PC-9 (cell line): ENCODE measurements around the gene GAB2. TPM values are rescaled to one million over a fixed set of nuclear protein-coding genes. Genes with fewer than 3 reads are reported as not detected.

Experiments used
- BruUV-seq: library from RNA; stranded (reverse); fragments of 400-500 nt; replicated peaks from 2 replicates; lab custom pipeline; 2021; lab: Mats Ljungman, UMichigan
- CTCF ChIA-PET: fragments of 300-600 bp; sonication (Branson Sonifier 250); formaldehyde crosslinking; loops from one replicate; lab custom pipeline; 2022; ENCODE audit warnings: antibody characterized with exemption; lab: Charles Lee
- POLR2A ChIA-PET: fragments of 300-600 bp; sonication (Branson Sonifier 250); formaldehyde crosslinking; loops from one replicate; lab custom pipeline; 2022; ENCODE audit warnings: antibody characterized with exemption; ENCODE audit not compliant: unreplicated experiment; lab: Charles Lee
- DNase-seq, 2 experiments: peaks; one replicate each; pipeline versions ENCODE4 v3.0.0 to v3.0.0-alpha.2; 2015 to 2022; ENCODE audit warnings: mixed read lengths in 1 of 2
- H2AFZ ChIP-seq: fragments of 200-600 bp; sonication (generic); 2 replicates; pipeline ENCODE4 v1.8.1; 2017; ENCODE audit warnings: antibody characterized with exemption
- H3F3A ChIP-seq: fragments of 200-600 bp; sonication (generic); 2 replicates; pipeline ENCODE4 v1.8.1; 2017; ENCODE audit warnings: antibody characterized with exemption, mild to moderate bottlenecking, low read depth; ENCODE audit not compliant: insufficient read depth
- H3K27ac ChIP-seq: fragments of 200-600 bp; sonication (generic); 2 replicates; pipeline ENCODE4 v1.6.1; 2016; ENCODE audit warnings: mixed run types
- H3K27me3 ChIP-seq: fragments of 200-600 bp; sonication (generic); 2 replicates; pipeline ENCODE4 v1.6.1; 2016; ENCODE audit warnings: low read depth, mixed run types; ENCODE audit not compliant: insufficient read depth
- H3K36me3 ChIP-seq: fragments of 200-600 bp; sonication (generic); 2 replicates; pipeline ENCODE4 v1.6.1; 2016; ENCODE audit warnings: low read depth, mixed run types
- H3K4me1 ChIP-seq: fragments of 200-600 bp; sonication (generic); replicated peaks from 2 replicates; pipeline ENCODE4 v1.6.1; 2016; ENCODE audit warnings: mixed run types; ENCODE audit not compliant: insufficient read depth
- H3K4me2 ChIP-seq: fragments of 200-600 bp; sonication (generic); 2 replicates; pipeline ENCODE4 v1.6.1; 2017; ENCODE audit warnings: mixed run types
- H3K4me3 ChIP-seq: fragments of 200-600 bp; sonication (generic); 2 replicates; pipeline ENCODE4 v1.6.1; 2016; ENCODE audit warnings: mixed run types
- H3K79me2 ChIP-seq: fragments of 200-600 bp; sonication (generic); 2 replicates; pipeline ENCODE4 v1.6.1; 2017; ENCODE audit warnings: low read depth, mixed run types
- H3K9me2 ChIP-seq: fragments of 200-600 bp; sonication (generic); 2 replicates; pipeline ENCODE4 v1.8.1; 2017; ENCODE audit warnings: mild to moderate bottlenecking; ENCODE audit not compliant: insufficient read depth
- H3K9me3 ChIP-seq: fragments of 200-600 bp; sonication (generic); 2 replicates; pipeline ENCODE4 v1.8.1; 2016; ENCODE audit warnings: low read depth; ENCODE audit not compliant: insufficient read depth
- H4K20me1 ChIP-seq: fragments of 200-600 bp; sonication (generic); 2 replicates; pipeline ENCODE4 v1.8.1; 2017; ENCODE audit not compliant: insufficient read depth
- EZH2 ChIP-seq: fragments of 200-600 bp; sonication (generic); IDR thresholded peaks from 2 replicates; pipeline ENCODE4 v1.8.0; 2017; ENCODE audit warnings: antibody characterized with exemption, low read depth
- intact Hi-C: fragments of 100-400 bp; cut with micrococcal nuclease; formaldehyde crosslinking; loops from one replicate; pipeline ENCODE4 v1.10.0; 2022; ENCODE audit not compliant: unreplicated experiment
- total RNA-seq: library from RNA; stranded (reverse); gene quantifications from 2 replicates; pipeline ENCODE4 v1.2.3, GENCODE V29; 2021
- TF ChIP-seq, protein P1 (sequence below): fragments of 200-600 bp; sonication (generic); conservative IDR thresholded peaks from 2 replicates; pipeline ENCODE4 v1.6.1; 2017; ENCODE audit warnings: mixed run types, antibody characterized with exemption, mild to moderate bottlenecking, moderate library complexity

Gene GAB2
- total RNA-seq, 1 experiment from 2014 or later: 17.5 TPM

GRCh38 chr11:78293536-78293935 is 124.1 kb downstream of the GAB2 start:
- Histone ChIP-seq H3K4me3 (no peak overlapping the region), H3K36me3 (no peaks in the 10 kb centered on the region), H3K4me1 (peaks cover 29% of the 10 kb centered on the region), H3F3A (peaks cover 9% of the 10 kb centered on the region), H3K4me2 (no peak overlapping the region), H2AFZ (no peak overlapping the region), H3K9me3 (peaks cover 16% of the 10 kb centered on the region), H3K79me2 (no peaks in the 10 kb centered on the region), H3K9me2 (no peaks in the 10 kb centered on the region), H4K20me1 (no peaks in the 10 kb centered on the region), H3K27me3 (no peaks in the 10 kb centered on the region), H3K27ac (no peak overlapping the region)
- ChIA-PET CTCF (no interaction called here), POLR2A (no interaction called here)
- intact Hi-C loops: loop anchor here (10.0 kb wide), 1 partner anchor 121 kb away; the partner anchor contains the start of gene GAB2
- DNase-seq: no peak
- TF ChIP-seq, protein P1, sequence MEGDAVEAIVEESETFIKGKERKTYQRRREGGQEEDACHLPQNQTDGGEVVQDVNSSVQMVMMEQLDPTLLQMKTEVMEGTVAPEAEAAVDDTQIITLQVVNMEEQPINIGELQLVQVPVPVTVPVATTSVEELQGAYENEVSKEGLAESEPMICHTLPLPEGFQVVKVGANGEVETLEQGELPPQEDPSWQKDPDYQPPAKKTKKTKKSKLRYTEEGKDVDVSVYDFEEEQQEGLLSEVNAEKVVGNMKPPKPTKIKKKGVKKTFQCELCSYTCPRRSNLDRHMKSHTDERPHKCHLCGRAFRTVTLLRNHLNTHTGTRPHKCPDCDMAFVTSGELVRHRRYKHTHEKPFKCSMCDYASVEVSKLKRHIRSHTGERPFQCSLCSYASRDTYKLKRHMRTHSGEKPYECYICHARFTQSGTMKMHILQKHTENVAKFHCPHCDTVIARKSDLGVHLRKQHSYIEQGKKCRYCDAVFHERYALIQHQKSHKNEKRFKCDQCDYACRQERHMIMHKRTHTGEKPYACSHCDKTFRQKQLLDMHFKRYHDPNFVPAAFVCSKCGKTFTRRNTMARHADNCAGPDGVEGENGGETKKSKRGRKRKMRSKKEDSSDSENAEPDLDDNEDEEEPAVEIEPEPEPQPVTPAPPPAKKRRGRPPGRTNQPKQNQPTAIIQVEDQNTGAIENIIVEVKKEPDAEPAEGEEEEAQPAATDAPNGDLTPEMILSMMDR: no peak
- TF ChIP-seq EZH2: no peak
- no TSS peak for BruUV-seq

GRCh38 chr11:78292109-78292803 is 125.4 kb downstream of the GAB2 start:
- Histone ChIP-seq H3K9me2 (no peaks in the 10 kb centered on the region), H3K9me3 (peaks cover 19% of the 10 kb centered on the region), H2AFZ (no peak overlapping the region), H3K27me3 (no peaks in the 10 kb centered on the region), H3K36me3 (no peaks in the 10 kb centered on the region), H3K27ac (no peak overlapping the region), H4K20me1 (no peaks in the 10 kb centered on the region), H3K79me2 (no peaks in the 10 kb centered on the region), H3K4me1 (peaks cover 29% of the 10 kb centered on the region), H3K4me3 (no peak overlapping the region), H3F3A (peaks cover 9% of the 10 kb centered on the region), H3K4me2 (no peak overlapping the region)
- POLR2A ChIA-PET: no interaction called here
- no peak for DNase-seq
- CTCF ChIA-PET: interaction anchor here (0.6 kb wide), 1 partner anchor 87 kb away, joined by 7 read pairs; no protein-coding TSS in a partner anchor
- BruUV-seq: no TSS peak
- TF ChIP-seq, protein P1: no peak
- intact Hi-C loops: loop anchor here (10.0 kb wide), 1 partner anchor 123 kb away; the partner anchor contains the start of gene GAB2

DNA sequence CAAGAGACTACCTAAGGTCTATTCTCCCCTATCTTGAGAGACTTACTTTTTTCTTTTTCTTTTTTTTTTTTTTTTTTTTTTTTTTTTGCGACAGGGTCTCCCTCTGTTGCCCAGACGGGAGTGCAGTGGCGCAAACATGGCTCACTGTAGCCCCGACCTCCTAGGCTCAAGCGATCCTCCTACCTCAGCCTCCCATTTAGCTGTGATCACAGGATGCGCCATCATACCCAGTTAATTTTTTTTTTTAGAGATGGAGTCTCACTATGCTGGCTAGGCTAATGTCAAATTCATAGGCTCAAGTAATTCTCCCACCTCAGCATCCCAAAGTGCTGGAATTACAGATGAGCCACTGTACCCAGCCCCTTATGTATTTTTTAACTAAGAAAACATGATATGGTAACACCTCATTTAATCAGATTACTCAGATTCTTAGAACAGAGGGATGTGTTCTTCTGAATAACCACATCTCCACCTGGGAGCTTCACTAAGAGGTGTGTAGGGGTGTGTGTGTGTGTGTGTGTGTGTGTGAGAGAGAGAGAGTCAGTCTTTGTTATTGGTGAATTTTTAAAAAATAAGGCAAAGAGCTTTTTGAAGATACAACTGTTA is 126.0 kb downstream of the GAB2 start:
- H3K4me3 ChIP-seq: no peak overlapping the region
- ChIA-PET CTCF (interaction anchor here (0.6 kb wide), 1 partner anchor 86 kb away, joined by 7 read pairs; no protein-coding TSS in a partner anchor), POLR2A (no interaction called here)
- no peak overlapping the region for H3K27ac ChIP-seq
- H3K4me2 ChIP-seq: no peak overlapping the region
- peaks cover 19% of the 10 kb centered on the region for H3K9me3 ChIP-seq
- peaks cover 9% of the 10 kb centered on the region for H3F3A ChIP-seq
- TF ChIP-seq, protein P1: no peak
- no peak for TF ChIP-seq EZH2
- no peaks in the 10 kb centered on the region for H3K79me2 ChIP-seq
- H3K4me1 ChIP-seq: peaks cover 29% of the 10 kb centered on the region
- no peaks in the 10 kb centered on the region for H3K36me3 ChIP-seq
- no peaks in the 10 kb centered on the region for H3K9me2 ChIP-seq
- no peak overlapping the region for H2AFZ ChIP-seq
- no TSS peak for BruUV-seq
- H3K27me3 ChIP-seq: no peaks in the 10 kb centered on the region
- no peak for DNase-seq
- intact Hi-C loops: loop anchor here (10.0 kb wide), 1 partner anchor 123 kb away; the partner anchor contains the start of gene GAB2
- no peaks in the 10 kb centered on the region for H4K20me1 ChIP-seq
